HepG2 (cell line): ENCODE measurements around the gene CYP19A1. TPM values are rescaled to one million over a fixed set of nuclear protein-coding genes. Genes with fewer than 3 reads are reported as not detected.

Source experiments
- CBX1 ChIP-seq: IDR thresholded peaks from one replicate; pipeline ENCODE4 v1.6.1; 2016; ENCODE audit warnings: antibody characterized with exemption, low read depth
- EZH2 ChIP-seq: conservative IDR thresholded peaks from 2 replicates; pipeline ENCODE4 v1.6.1; 2012; ENCODE audit warnings: mild to moderate bottlenecking, low read depth, low read length, moderate library complexity
- NFE2L1 ChIP-seq: sonication (generic); formaldehyde crosslinking; IDR thresholded peaks from 2 replicates; pipeline ENCODE4 v1.4.0; 2020; ENCODE audit warnings: missing genetic modification reagents, mild to moderate bottlenecking, borderline replicate concordance
- SKI ChIP-seq: fragments of 450-650 bp; IDR thresholded peaks from one replicate; pipeline ENCODE4 v1.6.1; 2018; ENCODE audit warnings: mild to moderate bottlenecking; ENCODE audit not compliant: partially characterized antibody
- ZFY ChIP-seq: sonication (generic); formaldehyde crosslinking; IDR thresholded peaks from 2 replicates; pipeline ENCODE4 v1.4.0; 2020; ENCODE audit warnings: missing genetic modification reagents
- ZNF101 ChIP-seq: sonication (generic); formaldehyde crosslinking; IDR thresholded peaks from 2 replicates; pipeline ENCODE4 v1.4.0; 2020; ENCODE audit warnings: mild to moderate bottlenecking, low read depth, missing genetic modification reagents, borderline replicate concordance
- ZNF501 ChIP-seq: sonication (generic); formaldehyde crosslinking; IDR thresholded peaks from 2 replicates; pipeline ENCODE4 v1.5.1; 2020; ENCODE audit warnings: mild to moderate bottlenecking, moderate library complexity, missing genetic modification reagents
- polyA plus RNA-seq, 8 experiments: library from polyadenylated mRNA; depleted of rRNA in 3 of 8; stranded (reverse) in 7 of 8; unstranded in 1 of 8; fragments of >200 nt; fragmentation: Illumina TruSeq in 4 of 8; extraction: Trizol in 4 of 8; gene quantifications; 2 replicates each; pipeline versions ENCODE4 v1.2.1 to v1.2.3, GENCODE V29; 2011 to 2016; ENCODE audit warnings: low read depth in 4 of 8, missing spikeins in 1 of 8, mixed read lengths in 1 of 8; ENCODE audit not compliant: insufficient read depth in 1 of 8
- total RNA-seq, 5 experiments: library from RNA; depleted of rRNA; stranded (reverse); fragments of >200 nt; fragmentation: Illumina TruSeq; extraction: Trizol; gene quantifications; 2 replicates each; pipeline ENCODE4 v1.2.3, GENCODE V29; 2016; ENCODE audit warnings: low read depth in 1 of 5
- TF ChIP-seq, protein P1 (sequence below): sonication (generic); formaldehyde crosslinking; IDR thresholded peaks from 2 replicates; pipeline ENCODE4 v1.9.0; 2022; ENCODE audit warnings: missing genetic modification reagents, mild to moderate bottlenecking, borderline replicate concordance
- TF ChIP-seq, protein P2 (sequence below): sonication (generic); formaldehyde crosslinking; IDR thresholded peaks from 2 replicates; pipeline ENCODE4 v1.9.0; 2021; ENCODE audit warnings: missing genetic modification reagents, mild to moderate bottlenecking, borderline replicate concordance
- TF ChIP-seq, protein P3 (sequence below): sonication (generic); formaldehyde crosslinking; IDR thresholded peaks from 2 replicates; pipeline ENCODE4 v1.4.0; 2020; ENCODE audit warnings: missing genetic modification reagents, borderline replicate concordance
- TF ChIP-seq, protein P4 (sequence below): sonication (generic); formaldehyde crosslinking; IDR thresholded peaks from 2 replicates; pipeline ENCODE4 v1.4.0; 2020; ENCODE audit warnings: missing genetic modification reagents

CYP19A1 gene
- total and polyA plus RNA-seq, 2 of the 13 experiments (the other 11 are each of a cell fraction or from before 2014, with no cell fraction given): 10.9 to 23.0 TPM

DNA sequence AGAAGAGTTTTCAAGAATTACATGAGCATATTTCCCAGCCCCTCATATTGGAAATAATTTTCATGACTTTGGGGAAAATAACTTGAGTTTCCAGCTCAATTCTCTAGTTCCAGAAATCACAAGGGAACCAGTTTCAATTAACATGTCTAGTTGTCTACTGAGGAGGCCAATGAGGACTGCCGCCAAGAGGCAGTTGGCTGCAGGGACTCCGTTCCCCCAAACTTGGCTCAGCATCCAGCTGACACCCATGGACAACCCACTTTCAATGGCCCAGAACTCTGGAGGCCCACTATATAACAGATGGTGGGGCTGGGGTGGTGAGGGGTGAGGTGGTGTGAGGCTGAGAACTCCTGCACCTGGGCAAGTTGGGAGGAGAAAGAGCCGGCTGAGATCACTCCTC lies 157.2 kb downstream of the CYP19A1 start (continued):
- TF ChIP-seq, protein P1, sequence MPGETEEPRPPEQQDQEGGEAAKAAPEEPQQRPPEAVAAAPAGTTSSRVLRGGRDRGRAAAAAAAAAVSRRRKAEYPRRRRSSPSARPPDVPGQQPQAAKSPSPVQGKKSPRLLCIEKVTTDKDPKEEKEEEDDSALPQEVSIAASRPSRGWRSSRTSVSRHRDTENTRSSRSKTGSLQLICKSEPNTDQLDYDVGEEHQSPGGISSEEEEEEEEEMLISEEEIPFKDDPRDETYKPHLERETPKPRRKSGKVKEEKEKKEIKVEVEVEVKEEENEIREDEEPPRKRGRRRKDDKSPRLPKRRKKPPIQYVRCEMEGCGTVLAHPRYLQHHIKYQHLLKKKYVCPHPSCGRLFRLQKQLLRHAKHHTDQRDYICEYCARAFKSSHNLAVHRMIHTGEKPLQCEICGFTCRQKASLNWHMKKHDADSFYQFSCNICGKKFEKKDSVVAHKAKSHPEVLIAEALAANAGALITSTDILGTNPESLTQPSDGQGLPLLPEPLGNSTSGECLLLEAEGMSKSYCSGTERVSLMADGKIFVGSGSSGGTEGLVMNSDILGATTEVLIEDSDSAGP (CRISPR knock-in tag): no peak
- TF ChIP-seq ZFY (no peak), SKI (no peak), ZNF101 (no peak), CBX1 (no peak), NFE2L1 (CRISPR knock-in tag) (no peak), EZH2 (no peak), ZNF501 (no peak)
- TF ChIP-seq, protein P2, sequence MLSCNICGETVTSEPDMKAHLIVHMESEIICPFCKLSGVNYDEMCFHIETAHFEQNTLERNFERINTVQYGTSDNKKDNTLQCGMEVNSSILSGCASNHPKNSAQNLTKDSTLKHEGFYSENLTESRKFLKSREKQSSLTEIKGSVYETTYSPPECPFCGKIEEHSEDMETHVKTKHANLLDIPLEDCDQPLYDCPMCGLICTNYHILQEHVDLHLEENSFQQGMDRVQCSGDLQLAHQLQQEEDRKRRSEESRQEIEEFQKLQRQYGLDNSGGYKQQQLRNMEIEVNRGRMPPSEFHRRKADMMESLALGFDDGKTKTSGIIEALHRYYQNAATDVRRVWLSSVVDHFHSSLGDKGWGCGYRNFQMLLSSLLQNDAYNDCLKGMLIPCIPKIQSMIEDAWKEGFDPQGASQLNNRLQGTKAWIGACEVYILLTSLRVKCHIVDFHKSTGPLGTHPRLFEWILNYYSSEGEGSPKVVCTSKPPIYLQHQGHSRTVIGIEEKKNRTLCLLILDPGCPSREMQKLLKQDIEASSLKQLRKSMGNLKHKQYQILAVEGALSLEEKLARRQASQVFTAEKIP: no peak
- TF ChIP-seq, protein P3, sequence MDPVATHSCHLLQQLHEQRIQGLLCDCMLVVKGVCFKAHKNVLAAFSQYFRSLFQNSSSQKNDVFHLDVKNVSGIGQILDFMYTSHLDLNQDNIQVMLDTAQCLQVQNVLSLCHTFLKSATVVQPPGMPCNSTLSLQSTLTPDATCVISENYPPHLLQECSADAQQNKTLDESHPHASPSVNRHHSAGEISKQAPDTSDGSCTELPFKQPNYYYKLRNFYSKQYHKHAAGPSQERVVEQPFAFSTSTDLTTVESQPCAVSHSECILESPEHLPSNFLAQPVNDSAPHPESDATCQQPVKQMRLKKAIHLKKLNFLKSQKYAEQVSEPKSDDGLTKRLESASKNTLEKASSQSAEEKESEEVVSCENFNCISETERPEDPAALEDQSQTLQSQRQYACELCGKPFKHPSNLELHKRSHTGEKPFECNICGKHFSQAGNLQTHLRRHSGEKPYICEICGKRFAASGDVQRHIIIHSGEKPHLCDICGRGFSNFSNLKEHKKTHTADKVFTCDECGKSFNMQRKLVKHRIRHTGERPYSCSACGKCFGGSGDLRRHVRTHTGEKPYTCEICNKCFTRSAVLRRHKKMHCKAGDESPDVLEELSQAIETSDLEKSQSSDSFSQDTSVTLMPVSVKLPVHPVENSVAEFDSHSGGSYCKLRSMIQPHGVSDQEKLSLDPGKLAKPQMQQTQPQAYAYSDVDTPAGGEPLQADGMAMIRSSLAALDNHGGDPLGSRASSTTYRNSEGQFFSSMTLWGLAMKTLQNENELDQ (CRISPR knock-in tag): no peak
- TF ChIP-seq, protein P4, sequence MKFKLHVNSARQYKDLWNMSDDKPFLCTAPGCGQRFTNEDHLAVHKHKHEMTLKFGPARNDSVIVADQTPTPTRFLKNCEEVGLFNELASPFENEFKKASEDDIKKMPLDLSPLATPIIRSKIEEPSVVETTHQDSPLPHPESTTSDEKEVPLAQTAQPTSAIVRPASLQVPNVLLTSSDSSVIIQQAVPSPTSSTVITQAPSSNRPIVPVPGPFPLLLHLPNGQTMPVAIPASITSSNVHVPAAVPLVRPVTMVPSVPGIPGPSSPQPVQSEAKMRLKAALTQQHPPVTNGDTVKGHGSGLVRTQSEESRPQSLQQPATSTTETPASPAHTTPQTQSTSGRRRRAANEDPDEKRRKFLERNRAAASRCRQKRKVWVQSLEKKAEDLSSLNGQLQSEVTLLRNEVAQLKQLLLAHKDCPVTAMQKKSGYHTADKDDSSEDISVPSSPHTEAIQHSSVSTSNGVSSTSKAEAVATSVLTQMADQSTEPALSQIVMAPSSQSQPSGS: no peak
